HepG2 (cell line): ENCODE results near the gene DOCK4. TPM values are rescaled to one million over a fixed set of nuclear protein-coding genes. Genes with fewer than 3 reads are reported as not detected.

Experiments used
- ATAC-seq: fragments of 200-7000 bp; cut with Tn5 transposase; 3 replicates; pipeline ENCODE4 v1.9.1; 2020; ENCODE audit warnings: mild to moderate bottlenecking, moderate library complexity
- BruUV-seq: library from RNA; stranded (reverse); fragments of 400-500 nt; replicated peaks from 2 replicates; lab custom pipeline; 2021; lab: Mats Ljungman, UMichigan
- CTCF ChIA-PET: fragments of 300-600 bp; formaldehyde crosslinking; extraction: SDS; loops from one replicate; lab custom pipeline; 2021; ENCODE audit warnings: low total read pairs, inconsistent platforms, low intra/inter-chr PET ratio; lab: Yijun Ruan, JAX
- POLR2A ChIA-PET: fragments of 350-600 bp; sonication (Branson Sonifier 250); formaldehyde crosslinking; loops from one replicate; lab custom pipeline; 2020; ENCODE audit warnings: antibody characterized with exemption, inconsistent platforms; lab: Yijun Ruan, JAX
- DNase-seq: peaks from one replicate; pipeline ENCODE4 v3.0.0-alpha.2; 2015; ENCODE audit warnings: low spot score
- FAIRE-seq: peaks from 3 replicates; lab custom pipeline; 2011; peaks lifted over from hg19 to GRCh38; lab: Jason Lieb, UNC
- H2AFZ ChIP-seq: one replicate; pipeline ENCODE4 v1.6.1; 2011; ENCODE audit warnings: low read length, inconsistent platforms
- H3K27ac ChIP-seq: fragments of 300-600 bp; 3 replicates; pipeline ENCODE4 v1.8.0; 2011; ENCODE audit warnings: mixed run types, mild to moderate bottlenecking, mixed read lengths, low read length, inconsistent platforms; ENCODE audit not compliant: insufficient read depth; ENCODE audit errors: extremely low read length
- H3K27me3 ChIP-seq, 2 experiments: fragments of 200-600 bp in 1 of 2; 2 replicates in 1 of 2; 3 replicates in 1 of 2; pipeline versions ENCODE4 v1.6.0 to v1.8.0; 2011; ENCODE audit warnings: low read length in 2 of 2, mild to moderate bottlenecking in 2 of 2, moderate library complexity in 2 of 2, inconsistent platforms in 1 of 2; ENCODE audit not compliant: insufficient read depth in 2 of 2, control insufficient read depth in 1 of 2
- H3K36me3 ChIP-seq, 2 experiments: fragments of 200-600 bp in 1 of 2; replicated peaks in 1 of 2; 2 replicates in 1 of 2; 3 replicates in 1 of 2; pipeline versions ENCODE4 v1.5.1 to v1.8.0; 2011; ENCODE audit warnings: low read length in 2 of 2, inconsistent platforms in 1 of 2; ENCODE audit not compliant: insufficient read depth in 2 of 2, control insufficient read depth in 1 of 2
- H3K4me1 ChIP-seq: 2 replicates; pipeline ENCODE4 v1.5.1; 2012; ENCODE audit warnings: low read length, inconsistent platforms; ENCODE audit not compliant: insufficient read depth
- H3K4me2 ChIP-seq: 2 replicates; pipeline ENCODE4 v1.6.0; 2011; ENCODE audit warnings: low read depth, low read length, inconsistent platforms
- H3K4me3 ChIP-seq, 3 experiments: fragments of 200-600 bp in 1 of 3; sonication (generic), shearing (Covaris generic) in 1 of 3; replicated peaks in 1 of 3; 2 replicates each; pipeline ENCODE4 v1.5.1; 2011 to 2016; ENCODE audit warnings: low read length in 3 of 3, inconsistent platforms in 2 of 3, low read depth in 2 of 3, mild to moderate bottlenecking in 2 of 3, control low read depth in 1 of 3, mixed read lengths in 1 of 3; ENCODE audit not compliant: insufficient read depth in 1 of 3
- H3K79me2 ChIP-seq: one replicate; pipeline ENCODE4 v1.6.1; 2011; ENCODE audit warnings: low read length, inconsistent platforms; ENCODE audit not compliant: insufficient read depth
- H3K9ac ChIP-seq: 2 replicates; pipeline ENCODE4 v1.6.0; 2011; ENCODE audit warnings: mild to moderate bottlenecking, low read depth, low read length, inconsistent platforms; ENCODE audit not compliant: insufficient read depth
- H3K9me3 ChIP-seq: 2 replicates; pipeline ENCODE4 v1.5.1; 2012; ENCODE audit warnings: mild to moderate bottlenecking, low read length
- H4K20me1 ChIP-seq: 2 replicates; pipeline ENCODE4 v1.6.0; 2011; ENCODE audit warnings: inconsistent platforms, mild to moderate bottlenecking, low read length, moderate library complexity; ENCODE audit not compliant: insufficient read depth
- ATAD3A ChIP-seq: sonication (generic); formaldehyde crosslinking; IDR thresholded peaks from 2 replicates; pipeline ENCODE4 v1.4.0; 2020; ENCODE audit warnings: missing genetic modification reagents
- HHEX ChIP-seq: IDR thresholded peaks from 2 replicates; pipeline ENCODE4 v1.6.1; 2016; ENCODE audit warnings: control low read depth
- HOXD1 ChIP-seq: sonication (generic); formaldehyde crosslinking; IDR thresholded peaks from 2 replicates; pipeline ENCODE4 v1.5.0; 2020; ENCODE audit warnings: missing genetic modification reagents
- RERE ChIP-seq: IDR thresholded peaks from 2 replicates; pipeline ENCODE4 v1.6.1; 2016; ENCODE audit warnings: low read depth, missing genetic modification reagents, missing compliant biosample characterization
- TAF15 ChIP-seq: fragments of 200-400 bp; formaldehyde crosslinking; IDR thresholded peaks from one replicate; pipeline ENCODE4 v1.6.1; 2018; ENCODE audit warnings: mild to moderate bottlenecking, low read depth, low read length; ENCODE audit not compliant: poor library complexity, severe bottlenecking
- ZBTB38 ChIP-seq: sonication (generic); formaldehyde crosslinking; IDR thresholded peaks from 2 replicates; pipeline ENCODE4 v1.5.1; 2020; ENCODE audit warnings: mild to moderate bottlenecking, missing genetic modification reagents
- ZNF441 ChIP-seq: sonication (generic); formaldehyde crosslinking; IDR thresholded peaks from 2 replicates; pipeline ENCODE4 v1.7.0; 2021; ENCODE audit warnings: missing genetic modification reagents, borderline replicate concordance
- ZNF530 ChIP-seq: sonication (generic); formaldehyde crosslinking; IDR thresholded peaks from 2 replicates; pipeline ENCODE4 v1.5.0; 2020; ENCODE audit warnings: low read depth, mild to moderate bottlenecking, missing genetic modification reagents
- WGBS: methylation state at CpG from one replicate; pipeline ENCODE4 v1.1.6; 2017; ENCODE audit warnings: low lambda C conversion rate; 5-methylcytosine and 5-hydroxymethylcytosine counted together
- in situ Hi-C: cut with HindIII; loops from 2 replicates; pipeline ENCODE4 v1.10.0; 2017; ENCODE audit warnings: low pct_unique_long_range_greater_than_20kb; ENCODE audit not compliant: extremely low pct_ligation_motif_present
- intact Hi-C: fragments of 100-400 bp; cut with micrococcal nuclease; formaldehyde crosslinking; loops from one replicate; pipeline ENCODE4 v1.10.0; 2022; ENCODE audit not compliant: unreplicated experiment
- polyA plus RNA-seq, 8 experiments: library from polyadenylated mRNA; depleted of rRNA in 3 of 8; stranded (reverse) in 7 of 8; unstranded in 1 of 8; fragments of >200 nt; fragmentation: Illumina TruSeq in 4 of 8; extraction: Trizol in 4 of 8; gene quantifications; 2 replicates each; pipeline versions ENCODE4 v1.2.1 to v1.2.3, GENCODE V29; 2011 to 2016; ENCODE audit warnings: low read depth in 4 of 8, missing spikeins in 1 of 8, mixed read lengths in 1 of 8; ENCODE audit not compliant: insufficient read depth in 1 of 8
- total RNA-seq, 5 experiments: library from RNA; depleted of rRNA; stranded (reverse); fragments of >200 nt; fragmentation: Illumina TruSeq; extraction: Trizol; gene quantifications; 2 replicates each; pipeline ENCODE4 v1.2.3, GENCODE V29; 2016; ENCODE audit warnings: low read depth in 1 of 5

DOCK4 gene
- total and polyA plus RNA-seq, 2 of the 13 experiments (the other 11 are each of a cell fraction or from before 2014, with no cell fraction given): 13.5 to 17.4 TPM

- Histone ChIP-seq H3K9me3 (no peaks in the 10 kb centered on the region), H3K4me2 (no peak overlapping the region), H3K36me3 (no peaks in the 10 kb centered on the region), H3K27me3 (no peaks in the 10 kb centered on the region), H3K4me1 (peaks cover 19% of the 10 kb centered on the region), H3K27ac (no peak overlapping the region), H2AFZ (no peak overlapping the region), H3K79me2 (peaks cover 7% of the 10 kb centered on the region), H3K9ac (no peak overlapping the region), H3K4me3 (no peak overlapping the region), H4K20me1 (no peaks in the 10 kb centered on the region)
- DNase-seq (no peak), ATAC-seq (no peak), FAIRE-seq (no peak)
- WGBS: 96% methylated on average over 2 of the region's 2 CpGs
- in situ Hi-C loops (no loop called here), intact Hi-C loops (no loop called here)
- POLR2A ChIA-PET: no interaction called here
- CTCF ChIA-PET: no interaction called here
- no peak for TF ChIP-seq ZNF441
- no peak for TF ChIP-seq TAF15
- no peak for TF ChIP-seq HHEX (CRISPR knock-in tag)
- no peak for TF ChIP-seq RERE (CRISPR knock-in tag)
- TF ChIP-seq ZBTB38 (CRISPR knock-in tag): no peak
- TF ChIP-seq ATAD3A (CRISPR knock-in tag): no peak
- no peak for TF ChIP-seq HOXD1 (CRISPR knock-in tag)
- no peak for TF ChIP-seq ZNF530
- no TSS peak for BruUV-seq
Measured at GRCh38 chr7:112104120-112104519, 102.1 kb downstream of the DOCK4 start.
